Measurements from ENCODE around the gene SLC15A2. TPM values are rescaled to one million over a fixed set of nuclear protein-coding genes. Genes with fewer than 3 reads are reported as not detected.

The SLC15A2 gene
- total RNA-seq, 1 donor from 2014 or later = 3.4 TPM

GRCh38 chr3:121885386-121885785 lies 8.8 kb upstream of the SLC15A2 start:
- Mint-ChIP-seq H3K4me1 (peaks cover 10% of the 10 kb centered on the region), H3K27me3 (ENCODE audit: low read depth) (no peaks in the 10 kb centered on the region), H3K9me3 (peaks cover 3% of the 10 kb centered on the region), H3K4me3 (no peak overlapping the region), H3K27ac (no peak overlapping the region), H3K36me3 (no peaks in the 10 kb centered on the region)
- no peak for DNase-seq (ENCODE audit: low spot score in 2 of 2, unreplicated experiment in 2 of 2)
- TF ChIP-seq CTCF (IDR thresholded peaks at IDR 0.05; ENCODE audit: unreplicated experiment) = no peak

- Mint-ChIP-seq H3K4me3 (no peak overlapping the region), H3K9me3 (peaks cover 3% of the 10 kb centered on the region), H3K27ac (no peak overlapping the region), H3K36me3 (peaks cover 2% of the 10 kb centered on the region), H3K4me1 (peaks cover 12% of the 10 kb centered on the region), H3K27me3 (ENCODE audit: low read depth) (no peaks in the 10 kb centered on the region)
- TF ChIP-seq CTCF (IDR thresholded peaks at IDR 0.05; ENCODE audit: unreplicated experiment) = no peak
- no peak for DNase-seq (ENCODE audit: low spot score in 2 of 2, unreplicated experiment in 2 of 2)
These were observed 920 bp downstream of the SLC15A2 start for GRCh38 chr3:121895121-121895520.

- Mint-ChIP-seq H3K4me1 (peaks cover 12% of the 10 kb centered on the region), H3K4me3 (no peak overlapping the region), H3K27me3 (ENCODE audit: low read depth) (no peaks in the 10 kb centered on the region), H3K9me3 (peaks cover 3% of the 10 kb centered on the region), H3K27ac (no peak overlapping the region), H3K36me3 (peaks cover 2% of the 10 kb centered on the region)
- no peak for TF ChIP-seq CTCF (IDR thresholded peaks at IDR 0.05; ENCODE audit: unreplicated experiment)
- DNase-seq (ENCODE audit: low spot score in 2 of 2, unreplicated experiment in 2 of 2) = no peak
These were observed 1.5 kb downstream of the SLC15A2 start for GRCh38 chr3:121895736-121896135.

GRCh38 chr3:121896823-121897222 lies 2.6 kb downstream of the SLC15A2 start:
- H3K27me3 Mint-ChIP-seq (ENCODE audit: low read depth) = no peaks in the 10 kb centered on the region
- H3K4me1 Mint-ChIP-seq = peaks cover 12% of the 10 kb centered on the region
- DNase-seq (ENCODE audit: low spot score in 2 of 2, unreplicated experiment in 2 of 2) = no peak
- no peak for TF ChIP-seq CTCF (IDR thresholded peaks at IDR 0.05; ENCODE audit: unreplicated experiment)
- peaks cover 3% of the 10 kb centered on the region for H3K9me3 Mint-ChIP-seq
- no peak overlapping the region for H3K27ac Mint-ChIP-seq
- H3K36me3 Mint-ChIP-seq = peaks cover 2% of the 10 kb centered on the region
- H3K4me3 Mint-ChIP-seq = no peak overlapping the region

- no peak for DNase-seq (ENCODE audit: low spot score in 2 of 2, unreplicated experiment in 2 of 2)
- no peaks in the 10 kb centered on the region for H3K27me3 Mint-ChIP-seq (ENCODE audit: low read depth)
- H3K4me1 Mint-ChIP-seq = peaks cover 12% of the 10 kb centered on the region
- no peak for TF ChIP-seq CTCF (IDR thresholded peaks at IDR 0.05; ENCODE audit: unreplicated experiment)
- H3K27ac Mint-ChIP-seq = no peak overlapping the region
- peaks cover 3% of the 10 kb centered on the region for H3K9me3 Mint-ChIP-seq
- peaks cover 2% of the 10 kb centered on the region for H3K36me3 Mint-ChIP-seq
- no peak overlapping the region for H3K4me3 Mint-ChIP-seq
These were observed 3.1 kb downstream of the SLC15A2 start for GRCh38 chr3:121897296-121897695.
